Measurements from ENCODE around the gene ZCCHC14. TPM values are rescaled to one million over a fixed set of nuclear protein-coding genes. Genes with fewer than 3 reads are reported as not detected.

ZCCHC14 gene
- total RNA-seq, 1 experiment from 2014 or later = 33.1 TPM

DNA sequence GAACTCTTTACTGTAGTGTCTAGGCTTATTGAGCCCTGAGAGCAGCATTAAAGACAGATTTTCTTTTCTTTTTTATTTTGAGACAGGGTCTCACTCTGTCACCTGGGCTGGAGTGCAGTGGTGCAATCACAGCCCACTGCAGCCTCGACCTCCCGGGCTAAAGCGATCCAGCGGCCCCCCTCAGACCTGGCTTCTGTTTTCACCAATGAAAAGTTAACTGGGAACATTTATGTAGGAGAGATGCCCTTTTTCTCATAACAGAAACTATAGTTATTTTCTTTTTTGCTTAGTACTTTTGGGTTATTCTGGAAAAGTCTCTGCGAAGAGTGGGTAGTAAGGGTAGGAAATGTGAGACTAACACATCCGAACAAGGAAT is 99.2 kb downstream of the ZCCHC14 start:
- POLR2A ChIA-PET = no interaction called here
- peak overlapping the region; percentile 85 for H3K27ac Mint-ChIP-seq (ENCODE audit: unreplicated experiment)
- Histone ChIP-seq H3K27me3 (replicated peaks; ENCODE audit: control insufficient read depth, insufficient read depth, low read length) (no peaks in the 10 kb centered on the region), H3K4me3 (ENCODE audit: low read depth, low read length) (peak overlapping the region; percentile 81), H3K36me3 (ENCODE audit: control insufficient read depth, insufficient read depth, low read length) (no peaks in the 10 kb centered on the region), H3K9me3 (no peaks in the 10 kb centered on the region), H3K4me1 (peaks cover 16% of the 10 kb centered on the region)
- CTCF ChIA-PET = interaction anchor here (0.9 to 1.7 kb wide), 7 partner anchors 10 to 243 kb away, joined by 3 to 14 read pairs (median 6); partner anchors contain the start of gene FBXO31
- H3K36me3 Mint-ChIP-seq (ENCODE audit: insufficient read depth, unreplicated experiment) = peaks cover 47% of the 10 kb centered on the region
- H3K9me3 Mint-ChIP-seq (ENCODE audit: unreplicated experiment) = no peaks in the 10 kb centered on the region
- TF ChIP-seq, protein P1, sequence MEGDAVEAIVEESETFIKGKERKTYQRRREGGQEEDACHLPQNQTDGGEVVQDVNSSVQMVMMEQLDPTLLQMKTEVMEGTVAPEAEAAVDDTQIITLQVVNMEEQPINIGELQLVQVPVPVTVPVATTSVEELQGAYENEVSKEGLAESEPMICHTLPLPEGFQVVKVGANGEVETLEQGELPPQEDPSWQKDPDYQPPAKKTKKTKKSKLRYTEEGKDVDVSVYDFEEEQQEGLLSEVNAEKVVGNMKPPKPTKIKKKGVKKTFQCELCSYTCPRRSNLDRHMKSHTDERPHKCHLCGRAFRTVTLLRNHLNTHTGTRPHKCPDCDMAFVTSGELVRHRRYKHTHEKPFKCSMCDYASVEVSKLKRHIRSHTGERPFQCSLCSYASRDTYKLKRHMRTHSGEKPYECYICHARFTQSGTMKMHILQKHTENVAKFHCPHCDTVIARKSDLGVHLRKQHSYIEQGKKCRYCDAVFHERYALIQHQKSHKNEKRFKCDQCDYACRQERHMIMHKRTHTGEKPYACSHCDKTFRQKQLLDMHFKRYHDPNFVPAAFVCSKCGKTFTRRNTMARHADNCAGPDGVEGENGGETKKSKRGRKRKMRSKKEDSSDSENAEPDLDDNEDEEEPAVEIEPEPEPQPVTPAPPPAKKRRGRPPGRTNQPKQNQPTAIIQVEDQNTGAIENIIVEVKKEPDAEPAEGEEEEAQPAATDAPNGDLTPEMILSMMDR (IDR thresholded peaks at IDR 0.05; ENCODE audit: insufficient read depth in 1 of 2, low read depth in 1 of 2, low read length in 1 of 2, severe bottlenecking in 1 of 2, unreplicated experiment in 1 of 2) = no peak
- no peaks in the 10 kb centered on the region for H3K27me3 Mint-ChIP-seq (ENCODE audit: insufficient read depth, unreplicated experiment)
- BruUV-seq (replicated peaks) = no TSS peak
- H3K4me1 Mint-ChIP-seq (ENCODE audit: low read depth, unreplicated experiment) = peaks cover 26% of the 10 kb centered on the region
- peak overlapping the region; percentile 86 for H3K4me3 Mint-ChIP-seq (ENCODE audit: unreplicated experiment)
- peak in 1 of 2 experiments; percentile 3 for DNase-seq
- intact Hi-C loops (cut with micrococcal nuclease; ENCODE audit: unreplicated experiment) = loop anchor here (5.0 kb wide), 3 partner anchors 99 to 479 kb away; partner anchors contain the start of gene ZCCHC14

DNA sequence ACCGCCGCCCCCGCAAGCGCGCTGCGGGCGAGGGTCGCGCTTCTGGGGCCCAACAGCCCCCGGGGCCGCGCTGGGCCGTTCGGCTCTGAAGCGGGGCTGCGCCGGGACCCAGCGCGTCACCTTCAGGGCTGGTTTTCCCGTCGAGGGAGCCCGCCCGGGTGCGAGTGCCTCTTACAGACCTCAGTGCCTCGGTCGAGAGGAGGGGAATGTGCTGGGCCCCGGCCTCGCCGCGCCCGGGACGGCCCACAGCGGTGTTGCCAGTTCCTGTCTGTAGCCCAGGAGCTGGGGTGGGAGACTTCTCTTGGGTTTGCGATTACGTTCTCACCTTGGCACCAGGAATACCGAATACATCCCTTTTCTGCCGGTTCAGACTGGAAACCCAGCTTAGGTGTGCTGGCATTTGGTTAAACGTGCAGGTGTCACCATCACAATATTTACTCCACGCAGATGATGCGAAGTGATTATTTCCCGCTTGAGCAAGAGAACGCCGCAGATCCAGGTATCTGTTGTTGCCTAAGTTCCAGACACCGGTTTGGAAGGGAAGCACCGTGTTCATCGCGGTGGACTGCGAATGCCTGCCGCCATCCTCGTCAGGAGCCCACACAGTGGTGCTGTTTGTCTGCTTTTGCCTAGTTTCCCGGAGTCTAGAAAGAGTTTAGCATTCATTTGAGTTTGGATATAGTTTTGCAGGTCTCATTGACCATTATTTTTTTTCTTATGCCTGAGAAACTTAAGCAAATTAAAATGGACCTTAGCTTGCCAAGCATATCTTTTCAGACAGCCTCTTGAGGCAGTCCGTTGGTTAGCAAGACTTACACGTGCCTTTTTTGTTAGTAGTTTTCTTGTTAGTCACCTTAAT is 99.8 kb downstream of the ZCCHC14 start:
- Mint-ChIP-seq H3K4me3 (ENCODE audit: unreplicated experiment) (peak overlapping the region; percentile 86), H3K27ac (ENCODE audit: unreplicated experiment) (peak overlapping the region; percentile 85), H3K27me3 (ENCODE audit: insufficient read depth, unreplicated experiment) (no peaks in the 10 kb centered on the region), H3K4me1 (ENCODE audit: low read depth, unreplicated experiment) (peaks cover 31% of the 10 kb centered on the region), H3K9me3 (ENCODE audit: unreplicated experiment) (no peaks in the 10 kb centered on the region), H3K36me3 (ENCODE audit: insufficient read depth, unreplicated experiment) (peaks cover 50% of the 10 kb centered on the region)
- TF ChIP-seq, protein P1 (IDR thresholded peaks at IDR 0.05; ENCODE audit: insufficient read depth in 1 of 2, low read depth in 1 of 2, low read length in 1 of 2, severe bottlenecking in 1 of 2, unreplicated experiment in 1 of 2) = peak in 1 of 2 experiments; percentile 15
- intact Hi-C loops (cut with micrococcal nuclease; ENCODE audit: unreplicated experiment) = loop anchor here (1.0 to 5.0 kb wide), 4 partner anchors 9 to 479 kb away; partner anchors contain the start of gene ZCCHC14
- H3K9me3 ChIP-seq = no peaks in the 10 kb centered on the region
- no peaks in the 10 kb centered on the region for H3K36me3 ChIP-seq (ENCODE audit: control insufficient read depth, insufficient read depth, low read length)
- TSS peak; percentile 48 for BruUV-seq (replicated peaks)
- peak; percentile 57 to 63 for DNase-seq
- H3K4me3 ChIP-seq (ENCODE audit: low read depth, low read length) = peak overlapping the region; percentile 81
- no peaks in the 10 kb centered on the region for H3K27me3 ChIP-seq (replicated peaks; ENCODE audit: control insufficient read depth, insufficient read depth, low read length)
- ChIA-PET POLR2A (interaction anchor here (1.0 kb wide), 1 partner anchor 9 kb away, joined by 8 read pairs; the partner anchor contains the start of gene FBXO31), CTCF (interaction anchor here (0.9 to 1.7 kb wide), 4 partner anchors 9 to 68 kb away, joined by 3 to 6 read pairs (median 4); partner anchors contain the start of gene FBXO31)
- H3K4me1 ChIP-seq = peaks cover 16% of the 10 kb centered on the region

Data from Caco-2 (cell line).